ENCODE results near the gene CSPG4. TPM values are rescaled to one million over a fixed set of nuclear protein-coding genes. Genes with fewer than 3 reads are reported as not detected.

Gene CSPG4
- total and polyA plus RNA-seq, 9 of the 15 experiments (the other 6 are each of a cell fraction or from before 2014, with no cell fraction given) = under 0.01 to 0.07 (median 0.04) TPM; not detected in 5

DNA sequence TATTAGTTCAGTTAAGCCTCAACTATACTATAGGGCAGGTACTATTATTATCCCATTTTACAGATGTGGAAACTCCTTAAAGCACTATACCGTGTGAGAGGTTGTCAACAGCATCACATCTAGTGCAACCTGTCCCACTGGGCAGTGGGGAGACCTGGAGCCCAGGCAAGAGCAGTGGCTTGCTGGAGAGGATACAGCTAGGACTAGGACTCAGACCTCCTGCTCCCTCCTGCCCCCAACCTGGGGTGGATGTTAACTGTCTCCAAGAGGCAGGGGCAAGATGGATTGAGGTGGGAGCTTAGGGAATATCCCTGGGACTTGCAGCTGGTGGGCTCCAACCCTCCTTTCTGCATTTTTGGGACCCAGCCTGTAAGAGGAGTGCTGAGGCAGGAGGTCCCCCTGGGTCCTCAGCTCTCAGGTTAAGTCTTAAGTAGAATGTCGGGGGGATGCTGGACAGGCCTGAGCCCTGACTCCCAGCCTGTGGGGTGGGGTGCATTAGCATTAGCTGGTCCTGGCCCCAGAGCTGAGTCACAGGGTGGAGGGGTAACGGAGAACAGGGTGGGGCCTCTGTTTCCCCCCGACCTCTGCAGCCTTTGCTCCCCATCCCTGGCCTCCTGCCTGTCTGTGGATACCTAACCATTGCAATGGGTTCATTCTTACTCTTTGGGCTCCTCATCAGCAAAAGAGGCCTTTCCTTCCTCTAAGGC lies 58.3 kb downstream of the CSPG4 start:
- no peak for FAIRE-seq
- no TSS peak for BruUV-seq (replicated peaks)
- 37% methylated on average over 3 of the region's 4 CpGs for WGBS (ENCODE audit: insufficient coverage, low coverage, missing lambda C conversion rate)
- in situ Hi-C loops (cut with MboI) = no loop called here
- H2AFZ ChIP-seq (ENCODE audit: low read depth, low read length) = no peak overlapping the region
- no peak for ATAC-seq
- H3K4me1 ChIP-seq (replicated peaks in 1 of 2; ENCODE audit: control insufficient read depth in 2 of 2, insufficient read depth in 2 of 2, low read length in 2 of 2) = peaks cover 34 to 46% of the 10 kb centered on the region in 2 experiments
- ChIA-PET POLR2A (interaction anchor here (0.6 to 1.4 kb wide), 4 partner anchors 17 to 286 kb away, joined by 3 to 4 read pairs (median 4); partner anchors contain the start of gene MAN2C1), CTCF (ENCODE audit: low intra/inter-chr PET ratio) (no interaction called here)
- no peak overlapping the region for H3K9ac ChIP-seq (ENCODE audit: insufficient read depth in 1 of 2, low read depth in 2 of 2, low read length in 2 of 2)
- H3K4me3 ChIP-seq = no peak overlapping the region
- H3K9me1 ChIP-seq (ENCODE audit: control insufficient read depth, insufficient read depth, low read length) = no peaks in the 10 kb centered on the region
- no peaks in the 10 kb centered on the region for H3K9me3 ChIP-seq (replicated peaks; ENCODE audit: control insufficient read depth, insufficient read depth, low read depth, low read length)
- H3K36me3 ChIP-seq (ENCODE audit: control insufficient read depth, insufficient read depth, low read length) = peaks cover 37% of the 10 kb centered on the region
- 0 out of 2 replicates have a peak, but pooled peaks cover 4% of the 10 kb centered on the region for H4K20me1 ChIP-seq (replicated peaks; ENCODE audit: control insufficient read depth, insufficient read depth, low read length)
- DNase-seq (ENCODE audit: extremely low read depth in 1 of 4, low spot score in 3 of 4) = no peak
- H3K4me2 ChIP-seq (ENCODE audit: insufficient read depth, low read length) = no peak overlapping the region
- H3K27ac ChIP-seq (ENCODE audit: extremely low read depth, low read depth, low read length) = no peak overlapping the region
- intact Hi-C loops (cut with micrococcal nuclease) = no loop called here
- no peaks in the 10 kb centered on the region for H3K27me3 ChIP-seq (ENCODE audit: control insufficient read depth in 2 of 2, insufficient read depth in 2 of 2, low read length in 2 of 2)
- peaks cover 50% of the 10 kb centered on the region for H3K79me2 ChIP-seq (ENCODE audit: control insufficient read depth, insufficient read depth, low read length)
- TF ChIP-seq PTRF (tag; IDR thresholded peaks at IDR 0.05) = no peak
- TF ChIP-seq ZNF696 (CRISPR knock-in tag; conservative IDR thresholded peaks at IDR 0.05) = no peak
- no peak for TF ChIP-seq FOXK1 (CRISPR knock-in tag; IDR thresholded peaks at IDR 0.05; ENCODE audit: borderline replicate concordance)
- TF ChIP-seq, protein P1, sequence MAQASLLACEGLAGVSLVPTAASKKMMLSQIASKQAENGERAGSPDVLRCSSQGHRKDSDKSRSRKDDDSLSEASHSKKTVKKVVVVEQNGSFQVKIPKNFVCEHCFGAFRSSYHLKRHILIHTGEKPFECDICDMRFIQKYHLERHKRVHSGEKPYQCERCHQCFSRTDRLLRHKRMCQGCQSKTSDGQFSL (CRISPR knock-in tag; IDR thresholded peaks at IDR 0.05) = no peak
- TF ChIP-seq, protein P1 (tag; IDR thresholded peaks at IDR 0.05) = no peak
- no peak for TF ChIP-seq MTA2 (IDR thresholded peaks at IDR 0.05; ENCODE audit: low read depth)
- TF ChIP-seq CHD4 (IDR thresholded peaks at IDR 0.05; ENCODE audit: insufficient read depth, insufficient replicate concordance, low read depth, low read length, poor library complexity, severe bottlenecking) = no peak
- no peak for TF ChIP-seq RHOXF2B (CRISPR knock-in tag; conservative IDR thresholded peaks at IDR 0.05)
- TF ChIP-seq NR2C1 (IDR thresholded peaks at IDR 0.05) = no peak
- no peak for TF ChIP-seq NR2C1 (tag; IDR thresholded peaks at IDR 0.05)
- TF ChIP-seq AFF4 (CRISPR knock-in tag; IDR thresholded peaks at IDR 0.05) = no peak
- TF ChIP-seq SFPQ (IDR thresholded peaks at IDR 0.05; ENCODE audit: low read depth, low read length) = no peak
- TF ChIP-seq, protein P2, sequence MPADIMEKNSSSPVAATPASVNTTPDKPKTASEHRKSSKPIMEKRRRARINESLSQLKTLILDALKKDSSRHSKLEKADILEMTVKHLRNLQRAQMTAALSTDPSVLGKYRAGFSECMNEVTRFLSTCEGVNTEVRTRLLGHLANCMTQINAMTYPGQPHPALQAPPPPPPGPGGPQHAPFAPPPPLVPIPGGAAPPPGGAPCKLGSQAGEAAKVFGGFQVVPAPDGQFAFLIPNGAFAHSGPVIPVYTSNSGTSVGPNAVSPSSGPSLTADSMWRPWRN (IDR thresholded peaks at IDR 0.05; ENCODE audit: low read depth) = no peak
- no peak for TF ChIP-seq ZNF717 (CRISPR knock-in tag; IDR thresholded peaks at IDR 0.05)
